HG03520 (cell line): Measurements from ENCODE around the gene BEGAIN.

Source experiments
- ATAC-seq: cut with Tn5 transposase; IDR thresholded peaks from one replicate; pipeline ENCODE4 v1.9.1; 2021; ENCODE audit warnings: mild to moderate bottlenecking, moderate library complexity; ENCODE audit not compliant: unreplicated experiment

Gene BEGAIN

GRCh38 chr14:100601914-100602313, 14.7 kb upstream of the BEGAIN start:
- no peak for ATAC-seq

GRCh38 chr14:100601064-100601463, 13.8 kb upstream of the BEGAIN start:
- no peak for ATAC-seq

GRCh38 chr14:100599981-100600380, 12.8 kb upstream of the BEGAIN start:
- ATAC-seq = no peak

- no peak for ATAC-seq
These were observed 7.4 kb upstream of the BEGAIN start for GRCh38 chr14:100594625-100594951.

- ATAC-seq = no peak
These were observed 6.8 kb upstream of the BEGAIN start for GRCh38 chr14:100593751-100594624.

GRCh38 chr14:100592972-100593371, 5.8 kb upstream of the BEGAIN start:
- no peak for ATAC-seq

GRCh38 chr14:100592461-100592891, 5.3 kb upstream of the BEGAIN start:
- ATAC-seq = no peak

GRCh38 chr14:100591453-100592371, 4.5 kb upstream of the BEGAIN start:
- ATAC-seq = no peak

- no peak for ATAC-seq
These were observed 3.7 kb upstream of the BEGAIN start for GRCh38 chr14:100590726-100591452.

- ATAC-seq = no peak
These were observed 2.7 kb upstream of the BEGAIN start for GRCh38 chr14:100589760-100590469.

- no peak for ATAC-seq
These were observed 2.0 kb upstream of the BEGAIN start for GRCh38 chr14:100589071-100589759.

- no peak for ATAC-seq
These were observed 1.5 kb upstream of the BEGAIN start for GRCh38 chr14:100588671-100589070.

GRCh38 chr14:100587763-100588411, 670 bp upstream of the BEGAIN start:
- no peak for ATAC-seq

- ATAC-seq = no peak
These were observed 673 bp downstream of the BEGAIN start for GRCh38 chr14:100586403-100587085.

GRCh38 chr14:100586153-100586402, 1.1 kb downstream of the BEGAIN start:
- no peak for ATAC-seq

GRCh38 chr14:100585448-100586152, 1.6 kb downstream of the BEGAIN start:
- ATAC-seq = no peak

GRCh38 chr14:100584056-100585031, 2.9 kb downstream of the BEGAIN start:
- ATAC-seq = no peak
